ENCODE data around the gene PMVK.

The PMVK gene

GRCh38 chr1:154940651-154941194 is 4.2 kb upstream of the PMVK start:
- H3K4me1 ChIP-seq (ENCODE audit: control insufficient read depth in 5 of 5, insufficient read depth in 5 of 5, low read length in 5 of 5): peaks cover 21 to 78% (median 73%) of the 10 kb centered on the region in 5 donors
- no peak overlapping the region for H3K4me3 ChIP-seq (ENCODE audit: low read depth in 1 of 5, low read length in 5 of 5)
- H3K27ac ChIP-seq (ENCODE audit: low read depth, low read length): peak overlapping the region; percentile 74
- H3K27me3 ChIP-seq (ENCODE audit: control insufficient read depth in 5 of 5, insufficient read depth in 4 of 5, low read length in 5 of 5): no peaks in the 10 kb centered on the region
- peak overlapping the region in 1 of 5 donors; percentile 3 for H3K9ac ChIP-seq (ENCODE audit: low read length in 5 of 5)
- no peaks in the 10 kb centered on the region for H3K9me3 ChIP-seq (ENCODE audit: control insufficient read depth in 5 of 5, low read length in 5 of 5)
- peaks cover 0 to 7% (median 2%) of the 10 kb centered on the region in 5 donors for H3K36me3 ChIP-seq (ENCODE audit: control insufficient read depth in 5 of 5, insufficient read depth in 5 of 5, low read length in 5 of 5)

GRCh38 chr1:154940213-154940560 is 3.7 kb upstream of the PMVK start:
- H3K9ac ChIP-seq (ENCODE audit: low read length in 5 of 5): no peak overlapping the region
- H3K27me3 ChIP-seq (ENCODE audit: control insufficient read depth in 5 of 5, insufficient read depth in 4 of 5, low read length in 5 of 5): no peaks in the 10 kb centered on the region
- H3K9me3 ChIP-seq (ENCODE audit: control insufficient read depth in 5 of 5, low read length in 5 of 5): no peaks in the 10 kb centered on the region
- no peak overlapping the region for H3K4me3 ChIP-seq (ENCODE audit: low read depth in 1 of 5, low read length in 5 of 5)
- peaks cover 0 to 4% (median 2%) of the 10 kb centered on the region in 5 donors for H3K36me3 ChIP-seq (ENCODE audit: control insufficient read depth in 5 of 5, insufficient read depth in 5 of 5, low read length in 5 of 5)
- peak overlapping the region; percentile 74 for H3K27ac ChIP-seq (ENCODE audit: low read depth, low read length)
- H3K4me1 ChIP-seq (ENCODE audit: control insufficient read depth in 5 of 5, insufficient read depth in 5 of 5, low read length in 5 of 5): peaks cover 21 to 77% (median 70%) of the 10 kb centered on the region in 5 donors

- Histone ChIP-seq H3K36me3 (ENCODE audit: control insufficient read depth in 5 of 5, insufficient read depth in 5 of 5, low read length in 5 of 5) (no peaks in the 10 kb centered on the region), H3K27ac (ENCODE audit: low read depth, low read length) (peak overlapping the region; percentile 100), H3K9me3 (ENCODE audit: control insufficient read depth in 5 of 5, low read length in 5 of 5) (no peaks in the 10 kb centered on the region), H3K27me3 (ENCODE audit: control insufficient read depth in 5 of 5, insufficient read depth in 4 of 5, low read length in 5 of 5) (no peaks in the 10 kb centered on the region), H3K9ac (ENCODE audit: low read length in 5 of 5) (no peak overlapping the region), H3K4me1 (ENCODE audit: control insufficient read depth in 5 of 5, insufficient read depth in 5 of 5, low read length in 5 of 5) (peaks cover 13 to 66% (median 59%) of the 10 kb centered on the region in 5 donors), H3K4me3 (ENCODE audit: low read depth in 1 of 5, low read length in 5 of 5) (no peak overlapping the region)
These were observed 2.3 kb upstream of the PMVK start for GRCh38 chr1:154938604-154939399.

- H3K27ac ChIP-seq (ENCODE audit: low read depth, low read length): peak overlapping the region; percentile 100
- H3K9me3 ChIP-seq (ENCODE audit: control insufficient read depth in 5 of 5, low read length in 5 of 5): no peaks in the 10 kb centered on the region
- H3K27me3 ChIP-seq (ENCODE audit: control insufficient read depth in 5 of 5, insufficient read depth in 4 of 5, low read length in 5 of 5): no peaks in the 10 kb centered on the region
- no peaks in the 10 kb centered on the region for H3K36me3 ChIP-seq (ENCODE audit: control insufficient read depth in 5 of 5, insufficient read depth in 5 of 5, low read length in 5 of 5)
- H3K4me1 ChIP-seq (ENCODE audit: control insufficient read depth in 5 of 5, insufficient read depth in 5 of 5, low read length in 5 of 5): peaks cover 11 to 57% (median 52%) of the 10 kb centered on the region in 5 donors
- H3K4me3 ChIP-seq (ENCODE audit: low read depth in 1 of 5, low read length in 5 of 5): peak overlapping the region in 4 of 5 donors; percentile 95 to 99 (median 96)
- H3K9ac ChIP-seq (ENCODE audit: low read length in 5 of 5): peak overlapping the region; percentile 82 to 97 (median 94)
These were observed 1.5 kb upstream of the PMVK start for GRCh38 chr1:154937988-154938386.

GRCh38 chr1:154937085-154937987 is 817 bp upstream of the PMVK start:
- Histone ChIP-seq H3K27me3 (ENCODE audit: control insufficient read depth in 5 of 5, insufficient read depth in 4 of 5, low read length in 5 of 5) (no peaks in the 10 kb centered on the region), H3K4me1 (ENCODE audit: control insufficient read depth in 5 of 5, insufficient read depth in 5 of 5, low read length in 5 of 5) (peaks cover 7 to 51% (median 46%) of the 10 kb centered on the region in 5 donors), H3K9ac (ENCODE audit: low read length in 5 of 5) (peak overlapping the region; percentile 82 to 97 (median 94)), H3K36me3 (ENCODE audit: control insufficient read depth in 5 of 5, insufficient read depth in 5 of 5, low read length in 5 of 5) (peaks cover 0 to under 1% (median 0%) of the 10 kb centered on the region in 5 donors), H3K4me3 (ENCODE audit: low read depth in 1 of 5, low read length in 5 of 5) (peak overlapping the region; percentile 85 to 99 (median 95)), H3K27ac (ENCODE audit: low read depth, low read length) (peak overlapping the region; percentile 100), H3K9me3 (ENCODE audit: control insufficient read depth in 5 of 5, low read length in 5 of 5) (no peaks in the 10 kb centered on the region)

- Histone ChIP-seq H3K27me3 (ENCODE audit: control insufficient read depth in 5 of 5, insufficient read depth in 4 of 5, low read length in 5 of 5) (no peaks in the 10 kb centered on the region), H3K4me1 (ENCODE audit: control insufficient read depth in 5 of 5, insufficient read depth in 5 of 5, low read length in 5 of 5) (peaks cover 0 to 37% (median 32%) of the 10 kb centered on the region in 5 donors), H3K36me3 (ENCODE audit: control insufficient read depth in 5 of 5, insufficient read depth in 5 of 5, low read length in 5 of 5) (peaks cover 0 to 12% (median 8%) of the 10 kb centered on the region in 5 donors), H3K9me3 (ENCODE audit: control insufficient read depth in 5 of 5, low read length in 5 of 5) (no peaks in the 10 kb centered on the region), H3K27ac (ENCODE audit: low read depth, low read length) (peak overlapping the region; percentile 100), H3K9ac (ENCODE audit: low read length in 5 of 5) (peak overlapping the region; percentile 83 to 97 (median 94)), H3K4me3 (ENCODE audit: low read depth in 1 of 5, low read length in 5 of 5) (peak overlapping the region; percentile 85 to 99 (median 95))
These were observed 567 bp downstream of the PMVK start for GRCh38 chr1:154935749-154936554.

- Histone ChIP-seq H3K9me3 (ENCODE audit: control insufficient read depth in 5 of 5, low read length in 5 of 5) (no peaks in the 10 kb centered on the region), H3K27ac (ENCODE audit: low read depth, low read length) (no peak overlapping the region), H3K9ac (ENCODE audit: low read length in 5 of 5) (no peak overlapping the region), H3K27me3 (ENCODE audit: control insufficient read depth in 5 of 5, insufficient read depth in 4 of 5, low read length in 5 of 5) (no peaks in the 10 kb centered on the region), H3K36me3 (ENCODE audit: control insufficient read depth in 5 of 5, insufficient read depth in 5 of 5, low read length in 5 of 5) (peaks cover 0 to 23% (median 14%) of the 10 kb centered on the region in 5 donors), H3K4me3 (ENCODE audit: low read depth in 1 of 5, low read length in 5 of 5) (no peak overlapping the region), H3K4me1 (ENCODE audit: control insufficient read depth in 5 of 5, insufficient read depth in 5 of 5, low read length in 5 of 5) (peaks cover 0 to 26% (median 20%) of the 10 kb centered on the region in 5 donors)
These were observed 2.1 kb downstream of the PMVK start for GRCh38 chr1:154934358-154934948.

- Histone ChIP-seq H3K4me3 (ENCODE audit: low read depth in 1 of 5, low read length in 5 of 5) (no peak overlapping the region), H3K4me1 (ENCODE audit: control insufficient read depth in 5 of 5, insufficient read depth in 5 of 5, low read length in 5 of 5) (peaks cover 0 to 15% (median 13%) of the 10 kb centered on the region in 5 donors), H3K36me3 (ENCODE audit: control insufficient read depth in 5 of 5, insufficient read depth in 5 of 5, low read length in 5 of 5) (peaks cover 0 to 40% (median 27%) of the 10 kb centered on the region in 5 donors), H3K9ac (ENCODE audit: low read length in 5 of 5) (no peak overlapping the region), H3K27me3 (ENCODE audit: control insufficient read depth in 5 of 5, insufficient read depth in 4 of 5, low read length in 5 of 5) (no peaks in the 10 kb centered on the region), H3K27ac (ENCODE audit: low read depth, low read length) (no peak overlapping the region), H3K9me3 (ENCODE audit: control insufficient read depth in 5 of 5, low read length in 5 of 5) (no peaks in the 10 kb centered on the region)
These were observed 4.5 kb downstream of the PMVK start for GRCh38 chr1:154931940-154932487.

GRCh38 chr1:154926201-154926600 is 10.3 kb downstream of the PMVK start:
- H3K4me3 ChIP-seq (ENCODE audit: low read depth in 1 of 5, low read length in 5 of 5): no peak overlapping the region
- H3K27ac ChIP-seq (ENCODE audit: low read depth, low read length): no peak overlapping the region
- peaks cover 0 to 7% (median 0%) of the 10 kb centered on the region in 5 donors for H3K4me1 ChIP-seq (ENCODE audit: control insufficient read depth in 5 of 5, insufficient read depth in 5 of 5, low read length in 5 of 5)
- no peak overlapping the region for H3K9ac ChIP-seq (ENCODE audit: low read length in 5 of 5)
- H3K9me3 ChIP-seq (ENCODE audit: control insufficient read depth in 5 of 5, low read length in 5 of 5): no peaks in the 10 kb centered on the region
- H3K36me3 ChIP-seq (ENCODE audit: control insufficient read depth in 5 of 5, insufficient read depth in 5 of 5, low read length in 5 of 5): peaks cover 0 to 80% (median 65%) of the 10 kb centered on the region in 5 donors
- no peaks in the 10 kb centered on the region for H3K27me3 ChIP-seq (ENCODE audit: control insufficient read depth in 5 of 5, insufficient read depth in 4 of 5, low read length in 5 of 5)
